ENCODE results near the gene CACNG7.
"Not testable (repeated sequence)": the region's sequence is repeated elsewhere in the genome, so short reads cannot be mapped to it uniquely, and the experiment has no call there.

Gene CACNG7, protein sequence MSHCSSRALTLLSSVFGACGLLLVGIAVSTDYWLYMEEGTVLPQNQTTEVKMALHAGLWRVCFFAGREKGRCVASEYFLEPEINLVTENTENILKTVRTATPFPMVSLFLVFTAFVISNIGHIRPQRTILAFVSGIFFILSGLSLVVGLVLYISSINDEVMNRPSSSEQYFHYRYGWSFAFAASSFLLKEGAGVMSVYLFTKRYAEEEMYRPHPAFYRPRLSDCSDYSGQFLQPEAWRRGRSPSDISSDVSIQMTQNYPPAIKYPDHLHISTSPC

DNA sequence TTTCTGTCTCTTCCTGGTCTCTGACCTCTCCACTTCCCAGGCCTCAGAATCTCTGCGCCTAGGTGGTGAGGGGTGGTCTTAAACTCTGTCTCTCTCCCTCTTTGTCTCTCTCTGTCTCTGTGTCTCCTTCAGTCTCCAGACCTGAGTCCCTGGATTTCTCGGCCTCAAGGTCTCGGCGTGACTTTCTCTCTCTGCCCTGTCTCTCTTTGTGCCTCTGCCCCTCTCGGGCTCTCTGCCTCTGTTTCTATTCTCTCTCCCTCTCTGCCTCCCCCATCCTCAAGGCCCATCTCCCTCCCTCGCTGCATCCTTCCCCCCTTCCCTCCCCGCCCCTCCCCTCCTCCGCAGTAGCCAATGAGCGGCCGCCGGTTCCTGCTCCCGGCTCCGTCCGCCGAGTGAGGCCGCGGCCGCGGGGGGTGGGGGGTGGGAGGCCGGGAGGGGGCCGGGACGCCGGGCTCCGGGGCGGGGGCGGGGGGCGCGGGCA is at the start of gene CACNG7:
CACNG7 (plus strand) TSS at position 344 of the 481 bp plus-strand sequence. CDS start 3,554 bp downstream, outside the sequence.
- Mint-ChIP-seq H3K27ac (no peak within 1 kb of the TSS), H3K27me3 (peaks cover 72% of the 10 kb centered on the region), H3K9me3 (no peaks in the 10 kb centered on the region), H3K36me3 (ENCODE audit: low read depth) (no peaks in the 10 kb centered on the region), H3K4me3 (peak within 1 kb of the TSS; percentile 13), H3K4me1 (peaks cover 17% of the 10 kb centered on the region)
- ATAC-seq (no peak), DNase-seq (no peak)

DNA sequence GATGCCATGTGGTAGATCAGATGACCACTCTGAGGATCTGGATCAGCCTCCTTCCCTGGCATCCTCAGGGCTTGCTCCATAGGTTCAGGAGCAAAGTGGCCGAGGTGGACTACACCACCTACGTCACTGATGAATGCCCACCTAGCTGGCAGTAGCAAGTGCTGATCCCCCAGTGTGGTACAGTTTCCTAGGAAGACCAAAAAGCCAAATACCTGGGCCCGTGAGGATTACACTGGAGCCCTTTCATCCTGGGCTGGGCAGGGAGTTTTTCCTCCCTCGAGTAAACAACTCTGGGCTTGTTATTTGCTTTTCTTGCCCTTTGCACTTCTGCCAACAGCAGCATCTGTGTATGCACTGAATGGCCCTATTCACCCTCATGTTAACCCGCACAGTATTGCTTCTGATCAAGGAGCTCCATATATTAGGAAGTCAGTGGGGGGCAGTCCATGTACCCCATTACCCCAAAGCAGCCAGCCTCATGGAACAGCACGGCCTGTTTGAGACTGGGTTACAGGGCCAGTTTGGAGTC is 44.7 kb upstream of the CACNG7 start:
- H3K36me3 Mint-ChIP-seq (ENCODE audit: low read depth), result no peaks in the 10 kb centered on the region
- no peak for ATAC-seq
- no peak overlapping the region for H3K27ac Mint-ChIP-seq
- no peaks in the 10 kb centered on the region for H3K9me3 Mint-ChIP-seq
- peaks cover 24% of the 10 kb centered on the region for H3K4me1 Mint-ChIP-seq
- H3K27me3 Mint-ChIP-seq, result no peaks in the 10 kb centered on the region
- H3K4me3 Mint-ChIP-seq, result no peak overlapping the region
- DNase-seq, result no peak

DNA sequence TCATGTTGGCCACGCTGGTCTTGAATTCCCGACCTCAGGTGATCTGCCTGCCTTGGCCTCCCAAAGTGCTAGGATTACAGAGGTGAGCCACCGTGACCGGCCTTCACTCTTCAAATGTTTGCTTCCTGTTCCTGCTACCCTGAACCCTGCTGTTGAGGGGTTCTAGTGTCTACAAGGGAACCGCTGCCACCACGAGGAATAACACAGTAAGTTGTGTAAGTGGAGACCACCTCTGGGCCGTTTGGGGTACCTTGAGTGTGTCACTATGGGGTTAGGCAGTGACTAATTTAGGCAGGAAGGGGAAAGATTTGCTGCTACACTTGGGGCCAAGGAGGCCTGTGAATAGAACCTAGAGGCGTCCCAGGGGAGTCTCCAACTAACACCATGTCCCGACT is 43.6 kb upstream of the CACNG7 start:
- peaks cover 28% of the 10 kb centered on the region for H3K4me1 Mint-ChIP-seq
- ATAC-seq, result no peak
- H3K36me3 Mint-ChIP-seq (ENCODE audit: low read depth), result no peaks in the 10 kb centered on the region
- H3K9me3 Mint-ChIP-seq, result no peaks in the 10 kb centered on the region
- H3K4me3 Mint-ChIP-seq, result peak overlapping the region; percentile 92
- peak overlapping the region; percentile 94 for H3K27ac Mint-ChIP-seq
- DNase-seq, result no peak
- no peaks in the 10 kb centered on the region for H3K27me3 Mint-ChIP-seq

DNA sequence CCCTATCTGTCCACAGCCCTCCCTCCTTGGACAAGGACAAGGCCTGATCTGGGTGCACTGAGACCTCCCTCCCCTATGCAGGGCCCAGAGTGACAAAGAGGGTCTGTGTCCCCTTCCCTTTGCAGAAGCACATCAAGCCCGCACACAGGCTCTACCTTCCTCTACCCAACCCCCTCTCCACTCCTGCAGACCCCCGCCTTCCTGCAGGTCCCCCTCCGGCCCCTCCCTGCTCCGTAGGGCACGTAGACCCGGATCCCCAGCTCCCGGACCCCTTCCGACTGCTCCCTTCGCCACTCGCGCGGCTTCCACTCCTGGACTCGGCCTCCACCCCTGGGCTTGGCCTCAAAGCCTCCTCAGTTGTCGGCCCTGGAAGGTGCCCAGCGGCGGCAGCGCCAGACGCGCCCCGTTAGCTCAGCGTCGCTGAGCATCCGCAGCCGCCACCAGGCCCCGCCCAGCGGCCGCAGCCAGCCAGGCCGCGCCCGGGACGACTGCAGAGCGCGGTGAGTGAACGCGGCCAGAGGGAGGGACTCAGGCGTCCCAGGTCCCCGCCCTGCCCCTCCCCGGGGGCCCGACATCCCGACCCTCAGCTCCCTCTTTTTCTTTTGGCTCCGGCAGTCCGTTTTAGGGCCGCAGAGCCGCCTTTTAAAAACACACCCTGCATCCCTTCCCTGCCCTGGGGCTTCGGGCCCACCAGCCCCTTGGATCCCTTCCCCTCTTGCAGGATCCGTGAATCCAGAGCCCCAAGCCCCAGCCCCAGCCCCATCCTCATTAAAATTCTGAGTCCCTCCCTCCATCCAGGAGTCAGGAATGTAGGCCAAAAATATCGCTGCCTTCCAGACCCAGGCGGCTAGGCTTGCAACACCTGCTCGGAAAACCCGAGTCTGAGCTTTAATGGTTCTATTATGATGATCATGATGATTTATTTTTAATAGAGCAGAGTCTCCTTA is 42.9 kb upstream of the CACNG7 start:
- Mint-ChIP-seq H3K9me3 (no peaks in the 10 kb centered on the region), H3K4me1 (peaks cover 34% of the 10 kb centered on the region), H3K4me3 (peak overlapping the region; percentile 92), H3K27me3 (no peaks in the 10 kb centered on the region), H3K27ac (peak overlapping the region; percentile 94), H3K36me3 (ENCODE audit: low read depth) (peaks cover 1% of the 10 kb centered on the region)
- DNase-seq (peak; percentile 78), ATAC-seq (peak; percentile 52)

DNA sequence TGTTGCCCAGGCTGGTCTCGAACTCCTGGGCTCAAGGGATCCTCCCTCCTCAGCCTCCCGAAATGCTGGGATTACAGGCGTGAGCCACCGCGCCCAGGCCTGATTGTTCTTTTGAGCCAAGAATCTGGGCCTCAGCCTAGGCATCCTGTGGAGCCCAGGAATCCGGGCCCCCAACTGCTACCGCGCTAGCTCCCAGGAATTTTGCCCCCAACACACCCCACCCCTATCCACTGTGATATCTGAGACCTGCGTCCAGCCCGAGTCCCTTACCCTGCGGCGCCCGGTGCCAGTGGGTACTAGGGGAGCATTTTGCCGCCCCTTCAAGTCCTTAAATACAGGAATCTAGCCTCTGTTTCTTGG is 42.2 kb upstream of the CACNG7 start:
- peaks cover 6% of the 10 kb centered on the region for H3K36me3 Mint-ChIP-seq (ENCODE audit: low read depth)
- DNase-seq (no peak), ATAC-seq (no peak)
- H3K27me3 Mint-ChIP-seq, result no peaks in the 10 kb centered on the region
- no peaks in the 10 kb centered on the region for H3K9me3 Mint-ChIP-seq
- H3K4me1 Mint-ChIP-seq, result peaks cover 38% of the 10 kb centered on the region
- peak overlapping the region; percentile 92 for H3K4me3 Mint-ChIP-seq
- H3K27ac Mint-ChIP-seq, result peak overlapping the region; percentile 94

DNA sequence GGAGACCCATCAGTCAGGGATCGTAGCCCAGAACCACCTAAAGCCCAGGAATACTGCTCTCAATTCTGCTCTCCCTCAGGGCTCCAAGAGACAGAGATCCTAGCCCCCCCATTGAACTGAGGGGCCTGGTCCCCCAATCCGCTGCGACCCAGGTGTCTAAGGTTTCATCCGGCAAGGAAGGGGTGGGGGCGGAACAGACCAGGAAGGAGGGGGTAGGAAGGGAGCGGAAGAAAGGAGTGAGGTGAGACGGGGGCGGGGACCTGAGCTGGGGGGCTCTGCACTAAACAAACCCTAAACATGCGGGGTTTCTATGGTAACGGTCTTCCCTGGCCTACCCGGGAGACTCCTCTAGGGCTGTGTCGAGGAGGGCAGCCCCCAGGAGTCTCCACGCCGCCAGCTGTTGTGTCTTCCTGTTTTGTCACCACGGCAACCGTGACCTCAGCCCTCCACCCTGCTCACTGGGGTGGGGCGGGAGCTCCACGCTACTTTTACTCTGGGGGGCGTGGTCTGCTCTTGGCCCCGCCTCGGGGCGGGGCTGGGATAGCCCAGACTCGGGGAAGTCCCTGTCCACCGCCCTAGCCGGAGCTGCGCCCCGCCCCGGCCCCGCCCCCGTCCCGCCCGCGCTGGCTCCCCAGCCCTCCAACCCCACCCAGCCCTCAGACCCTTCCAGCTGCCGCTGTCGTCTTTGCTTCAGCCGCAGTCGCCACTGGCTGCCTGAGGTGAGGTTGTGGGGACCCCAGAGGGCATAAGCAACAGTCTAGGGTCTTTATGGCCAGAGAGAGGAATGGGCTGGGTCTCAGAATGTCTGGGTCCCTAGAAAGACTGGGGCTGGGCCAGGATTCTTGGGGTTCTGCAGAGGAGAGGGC is 41.6 kb upstream of the CACNG7 start, which contains the start of gene MYADM:
MYADM (plus strand) TSS at position 659 of the 866 bp plus-strand sequence. CDS start 5,647 bp downstream, outside the sequence.
- peak within 1 kb of the TSS; percentile 94 for H3K27ac Mint-ChIP-seq
- DNase-seq (peak; percentile 99), ATAC-seq (peak; percentile 86)
- peak within 1 kb of the TSS; percentile 92 for H3K4me3 Mint-ChIP-seq
- peaks cover 38% of the 10 kb centered on the region for H3K4me1 Mint-ChIP-seq
- no peaks in the 10 kb centered on the region for H3K27me3 Mint-ChIP-seq
- H3K36me3 Mint-ChIP-seq (ENCODE audit: low read depth), result peaks cover 6% of the 10 kb centered on the region
- no peaks in the 10 kb centered on the region for H3K9me3 Mint-ChIP-seq

DNA sequence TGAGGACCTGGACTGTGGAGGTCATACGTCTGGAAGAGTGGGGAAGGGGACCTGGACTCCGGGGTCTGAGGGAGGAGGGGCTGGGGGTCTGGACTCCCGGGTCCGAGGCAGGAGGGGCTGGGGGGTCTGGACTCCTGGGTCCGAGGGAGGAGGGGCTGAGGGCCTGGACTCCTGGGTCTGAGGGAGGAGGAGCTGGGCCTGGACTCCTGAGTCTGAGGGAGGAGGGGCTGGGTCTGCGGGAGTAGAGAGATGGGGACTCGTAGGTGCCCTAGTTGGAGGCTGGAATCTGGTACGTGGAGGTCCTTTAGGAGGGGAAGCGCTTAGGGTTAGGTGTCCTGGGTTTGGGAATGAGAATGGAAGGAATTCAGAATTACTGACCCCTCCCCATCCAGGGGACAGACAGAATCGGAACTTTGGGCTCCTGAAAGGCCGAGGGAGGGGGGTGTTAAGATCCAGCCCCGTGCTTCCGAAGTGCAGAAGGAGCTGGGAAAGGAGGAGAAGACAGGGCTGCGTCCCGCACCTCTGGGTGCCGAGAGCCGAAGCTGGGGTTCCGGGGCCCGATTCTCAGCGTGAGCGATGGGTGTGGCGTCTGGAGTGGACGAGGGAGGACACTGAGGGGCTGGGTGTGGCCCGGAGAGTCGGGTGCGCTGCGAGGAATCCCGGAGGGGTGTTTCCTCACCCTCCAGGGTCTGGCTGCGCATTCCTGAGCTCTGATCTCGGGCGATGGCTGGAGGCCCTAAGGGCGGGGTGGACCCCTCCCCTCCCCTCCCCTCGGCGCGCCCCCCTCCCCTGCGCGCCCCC is 40.8 kb upstream of the CACNG7 start:
- H3K9me3 Mint-ChIP-seq, result no peaks in the 10 kb centered on the region
- peaks cover 11% of the 10 kb centered on the region for H3K36me3 Mint-ChIP-seq (ENCODE audit: low read depth)
- ATAC-seq (no peak), DNase-seq (peak; percentile 48)
- H3K4me3 Mint-ChIP-seq, result peak overlapping the region; percentile 92
- peaks cover 44% of the 10 kb centered on the region for H3K4me1 Mint-ChIP-seq
- H3K27me3 Mint-ChIP-seq, result no peaks in the 10 kb centered on the region
- peak overlapping the region; percentile 94 for H3K27ac Mint-ChIP-seq

DNA sequence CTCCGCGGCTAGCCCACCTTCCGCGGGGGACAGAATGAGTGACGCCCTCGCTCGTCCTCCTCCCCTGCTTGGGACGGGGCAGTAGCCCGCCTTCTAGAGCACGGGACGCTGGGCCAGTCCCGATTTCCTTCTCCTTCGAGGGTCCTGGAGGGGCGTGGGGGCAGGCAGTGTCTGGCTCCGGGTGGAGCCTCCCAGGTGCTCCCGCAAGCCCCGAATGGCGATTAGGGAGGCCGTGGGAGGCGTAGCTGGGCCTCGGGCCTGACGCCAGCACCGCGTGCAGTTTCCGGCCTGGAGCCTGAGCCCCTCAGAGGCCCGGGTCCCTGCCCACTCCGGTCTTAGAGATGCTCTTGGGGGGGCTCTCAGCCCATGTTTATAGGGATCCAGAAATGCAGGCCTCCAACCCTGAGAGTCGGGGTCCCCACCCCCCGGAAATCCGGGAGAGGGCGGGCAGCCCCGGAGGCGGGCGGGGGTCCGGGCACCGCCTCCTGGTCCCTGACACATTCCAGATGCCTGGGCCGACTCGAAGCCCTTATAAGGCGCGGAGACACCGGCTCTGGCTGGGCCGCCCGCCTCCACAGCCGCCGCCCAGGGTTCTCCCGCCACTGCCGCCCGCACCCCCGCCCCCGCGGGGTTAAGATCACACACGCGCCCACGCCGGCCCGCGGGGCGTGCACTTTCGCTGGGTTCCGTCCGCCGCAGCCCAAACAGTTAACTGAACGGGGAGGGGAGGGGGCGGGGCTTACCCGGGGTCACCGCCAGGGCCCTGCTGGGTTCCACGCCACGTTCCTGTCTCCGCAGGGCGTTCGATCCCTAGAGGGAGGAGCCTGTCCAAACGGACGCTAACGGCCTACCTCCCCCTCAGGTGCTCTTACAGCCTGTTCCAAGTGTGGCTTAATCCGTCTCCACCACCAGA is 39.9 kb upstream of the CACNG7 start:
- DNase-seq (peak; percentile 85), ATAC-seq (peak; percentile 45)
- H3K4me3 Mint-ChIP-seq, result peak overlapping the region; percentile 92
- no peaks in the 10 kb centered on the region for H3K9me3 Mint-ChIP-seq
- peaks cover 19% of the 10 kb centered on the region for H3K36me3 Mint-ChIP-seq (ENCODE audit: low read depth)
- no peaks in the 10 kb centered on the region for H3K27me3 Mint-ChIP-seq
- H3K4me1 Mint-ChIP-seq, result peaks cover 52% of the 10 kb centered on the region
- H3K27ac Mint-ChIP-seq, result peak overlapping the region; percentile 71

DNA sequence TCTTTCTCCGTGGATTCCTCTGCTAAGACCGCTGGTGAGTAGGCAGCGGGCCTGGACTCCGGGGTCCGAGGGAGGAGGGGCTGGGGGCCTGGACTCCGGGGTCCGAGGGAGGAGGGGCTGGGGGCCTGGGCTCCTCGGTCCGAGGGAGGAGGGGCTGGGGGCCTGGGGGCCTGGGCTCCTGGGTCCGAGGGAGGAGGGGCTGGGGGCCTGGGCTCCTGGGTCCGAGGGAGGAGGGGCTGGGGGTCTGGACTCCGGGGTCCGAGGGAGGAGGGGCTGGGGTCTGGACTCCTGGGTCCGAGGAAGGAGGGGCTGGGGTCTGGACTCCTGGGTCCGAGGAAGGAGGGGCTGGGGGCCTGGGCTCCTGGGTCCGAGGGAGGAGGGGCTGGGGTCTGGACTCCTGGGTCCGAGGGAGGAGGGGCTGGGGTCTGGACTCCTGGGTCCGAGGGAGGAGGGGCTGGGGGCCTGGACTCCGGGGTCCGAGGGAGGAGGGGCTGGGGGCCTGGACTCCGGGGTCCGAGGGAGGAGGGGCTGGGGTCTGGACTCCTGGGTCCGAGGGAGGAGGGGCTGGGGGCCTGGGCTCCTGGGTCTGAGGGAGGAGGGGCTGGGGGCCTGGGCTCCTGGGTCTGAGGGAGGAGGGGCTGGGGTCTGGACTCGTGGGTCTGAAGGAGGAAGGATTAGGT is 39.1 kb upstream of the CACNG7 start:
- Mint-ChIP-seq H3K36me3 (ENCODE audit: low read depth) (peaks cover 27% of the 10 kb centered on the region), H3K27ac (peak overlapping the region; percentile 71), H3K4me1 (peaks cover 60% of the 10 kb centered on the region), H3K4me3 (peak overlapping the region; percentile 92)
- DNase-seq, H3K9me3 Mint-ChIP-seq, H3K27me3 Mint-ChIP-seq, ATAC-seq: not testable (repeated sequence)

DNA sequence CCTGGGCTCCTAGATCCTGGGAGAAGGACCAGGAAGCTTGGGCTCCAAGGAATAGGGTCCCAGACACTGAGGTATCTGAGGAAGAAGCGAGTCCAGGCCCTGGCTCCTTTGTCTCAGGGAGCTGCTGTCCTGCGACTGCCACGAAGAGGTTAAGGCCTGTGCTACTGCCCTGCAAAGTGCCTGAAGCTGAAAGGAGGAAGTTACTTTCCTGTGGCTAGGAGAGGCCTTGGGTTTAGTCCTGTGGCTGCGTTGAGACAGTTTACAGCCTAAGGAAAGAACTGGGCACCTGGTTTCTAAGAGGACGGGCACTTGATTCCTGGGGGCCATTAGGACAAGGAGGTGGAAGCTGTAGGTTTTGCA is 38.6 kb upstream of the CACNG7 start:
- Mint-ChIP-seq H3K4me1 (peaks cover 63% of the 10 kb centered on the region), H3K9me3 (no peaks in the 10 kb centered on the region), H3K4me3 (peak overlapping the region; percentile 42), H3K36me3 (ENCODE audit: low read depth) (peaks cover 28% of the 10 kb centered on the region), H3K27ac (peak overlapping the region; percentile 35), H3K27me3 (no peaks in the 10 kb centered on the region)
- DNase-seq, result no peak
- no peak for ATAC-seq

DNA sequence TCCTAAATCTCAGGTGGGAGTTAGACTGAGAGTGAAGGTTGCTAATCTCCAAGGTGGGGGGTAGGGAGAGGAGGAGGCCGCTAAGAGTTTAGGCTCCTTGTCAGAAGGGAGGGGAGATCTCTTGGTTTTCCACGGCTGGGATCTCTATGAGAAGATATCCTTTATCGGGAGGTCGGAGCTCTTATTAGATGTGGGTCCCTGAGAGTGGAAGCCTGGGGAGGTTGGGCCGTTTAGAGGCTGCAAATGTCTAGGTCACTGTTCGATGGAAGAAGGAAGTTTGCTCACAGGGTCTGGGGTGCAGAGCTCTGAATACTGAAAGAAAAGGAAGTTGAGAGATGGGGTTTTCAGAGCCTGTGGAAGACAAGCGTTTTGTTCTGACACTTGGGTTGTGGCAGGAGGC is 37.6 kb upstream of the CACNG7 start:
- H3K4me3 Mint-ChIP-seq, result no peak overlapping the region
- H3K27me3 Mint-ChIP-seq, result no peaks in the 10 kb centered on the region
- DNase-seq, result no peak
- no peak for ATAC-seq
- peak overlapping the region; percentile 69 for H3K27ac Mint-ChIP-seq
- H3K9me3 Mint-ChIP-seq, result no peaks in the 10 kb centered on the region
- H3K4me1 Mint-ChIP-seq, result peaks cover 64% of the 10 kb centered on the region
- H3K36me3 Mint-ChIP-seq (ENCODE audit: low read depth), result peaks cover 33% of the 10 kb centered on the region

DNA sequence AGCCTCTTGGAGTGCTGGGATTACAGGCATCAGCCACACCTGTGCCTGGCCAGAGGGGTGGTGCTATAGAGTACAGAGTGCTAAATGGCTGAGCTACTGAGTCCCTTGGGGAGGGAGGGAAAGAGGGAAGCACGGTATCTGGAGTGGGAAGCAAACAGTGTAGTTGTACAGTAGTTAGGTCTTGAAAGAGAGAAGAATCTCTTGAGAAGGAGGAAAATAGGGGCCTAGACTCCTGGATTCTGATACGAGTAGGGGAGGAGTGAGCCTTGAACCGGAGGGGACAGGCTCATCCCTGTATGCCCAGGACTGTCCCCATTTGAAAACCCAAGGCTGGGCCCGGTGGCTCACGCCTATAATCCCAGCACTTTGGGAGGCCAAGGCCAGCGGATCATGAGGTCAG is 36.3 kb upstream of the CACNG7 start:
- Mint-ChIP-seq H3K9me3 (no peaks in the 10 kb centered on the region), H3K27ac (no peak overlapping the region), H3K4me1 (peaks cover 67% of the 10 kb centered on the region), H3K36me3 (ENCODE audit: low read depth) (peaks cover 35% of the 10 kb centered on the region), H3K4me3 (no peak overlapping the region), H3K27me3 (no peaks in the 10 kb centered on the region)
- DNase-seq, result no peak
- no peak for ATAC-seq

Data from activated naive CD8-positive, alpha-beta T cell treated with anti-CD3 and anti-CD28 coated beads, Interleukin-2, amount 50 U/mL, for 24 hours (primary cell).